Caco-2 (cell line): ENCODE data around the gene MRGPRF. TPM values are rescaled to one million over a fixed set of nuclear protein-coding genes. Genes with fewer than 3 reads are reported as not detected.

Experiments
- BruUV-seq: library from RNA; stranded (reverse); fragments of 400-500 nt; replicated peaks from 2 replicates; lab custom pipeline; 2021; lab: Mats Ljungman, UMichigan
- CTCF ChIA-PET: fragments of 300-600 bp; sonication (Branson Sonifier 250); formaldehyde crosslinking; loops from one replicate; lab custom pipeline; 2022; ENCODE audit warnings: antibody characterized with exemption; lab: Charles Lee
- POLR2A ChIA-PET: fragments of 300-600 bp; sonication (Branson Sonifier 250); formaldehyde crosslinking; loops from one replicate; lab custom pipeline; 2022; ENCODE audit warnings: antibody characterized with exemption; lab: Charles Lee
- DNase-seq, 2 experiments: peaks; one replicate each; pipeline versions ENCODE4 v3.0.0 to v3.0.0-alpha.2; 2020 to 2022
- H3K27me3 ChIP-seq: replicated peaks from 2 replicates; pipeline ENCODE4 v1.6.0; 2011; ENCODE audit warnings: low read length; ENCODE audit not compliant: control insufficient read depth, insufficient read depth
- H3K36me3 ChIP-seq: 2 replicates; pipeline ENCODE4 v1.5.1; 2011; ENCODE audit warnings: low read length; ENCODE audit not compliant: control insufficient read depth, insufficient read depth
- H3K4me1 ChIP-seq: fragments of 250-450 bp; sonication (Bioruptor Pico); 2 replicates; pipeline ENCODE4 v1.5.1; 2020; ENCODE audit warnings: mild to moderate bottlenecking
- H3K4me3 ChIP-seq: 2 replicates; pipeline ENCODE4 v1.5.1; 2011; ENCODE audit warnings: low read depth, mild to moderate bottlenecking, control low read depth, low read length
- H3K9me3 ChIP-seq: fragments of 250-450 bp; sonication (Bioruptor Pico); 2 replicates; pipeline ENCODE4 v1.5.1; 2020; ENCODE audit warnings: mild to moderate bottlenecking, moderate library complexity
- H3K27ac Mint-ChIP-seq: one replicate; pipeline ENCODE4 v1.8.0; 2022; ENCODE audit warnings: mixed read lengths; ENCODE audit not compliant: unreplicated experiment
- H3K27me3 Mint-ChIP-seq: one replicate; pipeline ENCODE4 v1.8.0; 2022; ENCODE audit warnings: mixed read lengths; ENCODE audit not compliant: insufficient read depth, unreplicated experiment
- H3K36me3 Mint-ChIP-seq: one replicate; pipeline ENCODE4 v1.8.0; 2022; ENCODE audit warnings: mild to moderate bottlenecking, mixed read lengths; ENCODE audit not compliant: insufficient read depth, unreplicated experiment
- H3K4me1 Mint-ChIP-seq: one replicate; pipeline ENCODE4 v1.8.0; 2022; ENCODE audit warnings: low read depth, mixed read lengths; ENCODE audit not compliant: unreplicated experiment
- H3K4me3 Mint-ChIP-seq: one replicate; pipeline ENCODE4 v1.8.0; 2022; ENCODE audit warnings: mild to moderate bottlenecking, moderate library complexity, mixed read lengths; ENCODE audit not compliant: unreplicated experiment
- H3K9me3 Mint-ChIP-seq: one replicate; pipeline ENCODE4 v1.8.0; 2022; ENCODE audit warnings: mixed read lengths; ENCODE audit not compliant: unreplicated experiment
- intact Hi-C: fragments of 100-400 bp; cut with micrococcal nuclease; formaldehyde crosslinking; loops from one replicate; pipeline ENCODE4 v1.10.0; 2022; ENCODE audit not compliant: unreplicated experiment
- total RNA-seq: library from RNA; stranded (reverse); gene quantifications from 2 replicates; pipeline ENCODE4 v1.2.3, GENCODE V29; 2022
- TF ChIP-seq, protein P1 (sequence below), 2 experiments: fragments of 200-600 bp in 1 of 2; IDR thresholded peaks; 1 replicate in 1 of 2; 2 replicates in 1 of 2; pipeline versions ENCODE4 v1.5.1 to v1.8.0; 2011 to 2022; ENCODE audit warnings: antibody characterized with exemption in 1 of 2, control low read depth in 1 of 2, inconsistent platforms in 1 of 2, low read depth in 1 of 2, low read length in 1 of 2, mild to moderate bottlenecking in 1 of 2, moderate library complexity in 1 of 2; ENCODE audit not compliant: insufficient read depth in 1 of 2, severe bottlenecking in 1 of 2, unreplicated experiment in 1 of 2

MRGPRF gene
- total RNA-seq, 1 experiment from 2014 or later, result 0.14 TPM

DNA sequence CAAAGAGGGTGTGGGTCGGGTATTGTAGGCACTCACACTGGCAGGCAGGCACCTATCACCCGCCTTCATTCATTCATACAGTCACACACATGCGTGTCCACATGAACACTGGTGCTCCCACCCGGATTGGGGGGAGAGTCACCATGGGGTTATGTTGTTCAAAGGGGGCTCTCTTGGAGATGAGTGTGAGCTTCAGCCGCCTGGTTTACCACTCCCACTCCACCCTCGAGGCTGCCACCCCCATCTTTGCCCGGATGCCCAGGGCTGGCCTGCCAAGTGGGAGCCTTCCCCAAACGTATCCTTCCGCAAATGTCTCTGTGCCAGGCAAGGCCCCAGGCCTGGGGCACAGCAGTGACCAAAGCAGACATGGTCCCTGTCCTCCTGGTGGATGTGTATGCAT lies 54.8 kb downstream of the MRGPRF start:
- Histone ChIP-seq H3K27me3 (no peaks in the 10 kb centered on the region), H3K36me3 (no peaks in the 10 kb centered on the region), H3K9me3 (no peaks in the 10 kb centered on the region), H3K4me3 (no peak overlapping the region), H3K4me1 (no peaks in the 10 kb centered on the region)
- Mint-ChIP-seq H3K9me3 (no peaks in the 10 kb centered on the region), H3K4me3 (no peak overlapping the region), H3K27me3 (peaks cover 3% of the 10 kb centered on the region), H3K36me3 (no peaks in the 10 kb centered on the region), H3K4me1 (no peaks in the 10 kb centered on the region), H3K27ac (no peak overlapping the region)
- ChIA-PET CTCF (no interaction called here), POLR2A (no interaction called here)
- DNase-seq, result no peak
- intact Hi-C loops, result no loop called here
- TF ChIP-seq, protein P1, sequence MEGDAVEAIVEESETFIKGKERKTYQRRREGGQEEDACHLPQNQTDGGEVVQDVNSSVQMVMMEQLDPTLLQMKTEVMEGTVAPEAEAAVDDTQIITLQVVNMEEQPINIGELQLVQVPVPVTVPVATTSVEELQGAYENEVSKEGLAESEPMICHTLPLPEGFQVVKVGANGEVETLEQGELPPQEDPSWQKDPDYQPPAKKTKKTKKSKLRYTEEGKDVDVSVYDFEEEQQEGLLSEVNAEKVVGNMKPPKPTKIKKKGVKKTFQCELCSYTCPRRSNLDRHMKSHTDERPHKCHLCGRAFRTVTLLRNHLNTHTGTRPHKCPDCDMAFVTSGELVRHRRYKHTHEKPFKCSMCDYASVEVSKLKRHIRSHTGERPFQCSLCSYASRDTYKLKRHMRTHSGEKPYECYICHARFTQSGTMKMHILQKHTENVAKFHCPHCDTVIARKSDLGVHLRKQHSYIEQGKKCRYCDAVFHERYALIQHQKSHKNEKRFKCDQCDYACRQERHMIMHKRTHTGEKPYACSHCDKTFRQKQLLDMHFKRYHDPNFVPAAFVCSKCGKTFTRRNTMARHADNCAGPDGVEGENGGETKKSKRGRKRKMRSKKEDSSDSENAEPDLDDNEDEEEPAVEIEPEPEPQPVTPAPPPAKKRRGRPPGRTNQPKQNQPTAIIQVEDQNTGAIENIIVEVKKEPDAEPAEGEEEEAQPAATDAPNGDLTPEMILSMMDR (IDR thresholded peaks at IDR 0.05; ENCODE audit: insufficient read depth in 1 of 2, low read depth in 1 of 2, low read length in 1 of 2, severe bottlenecking in 1 of 2, unreplicated experiment in 1 of 2), result no peak
- no TSS peak for BruUV-seq

DNA sequence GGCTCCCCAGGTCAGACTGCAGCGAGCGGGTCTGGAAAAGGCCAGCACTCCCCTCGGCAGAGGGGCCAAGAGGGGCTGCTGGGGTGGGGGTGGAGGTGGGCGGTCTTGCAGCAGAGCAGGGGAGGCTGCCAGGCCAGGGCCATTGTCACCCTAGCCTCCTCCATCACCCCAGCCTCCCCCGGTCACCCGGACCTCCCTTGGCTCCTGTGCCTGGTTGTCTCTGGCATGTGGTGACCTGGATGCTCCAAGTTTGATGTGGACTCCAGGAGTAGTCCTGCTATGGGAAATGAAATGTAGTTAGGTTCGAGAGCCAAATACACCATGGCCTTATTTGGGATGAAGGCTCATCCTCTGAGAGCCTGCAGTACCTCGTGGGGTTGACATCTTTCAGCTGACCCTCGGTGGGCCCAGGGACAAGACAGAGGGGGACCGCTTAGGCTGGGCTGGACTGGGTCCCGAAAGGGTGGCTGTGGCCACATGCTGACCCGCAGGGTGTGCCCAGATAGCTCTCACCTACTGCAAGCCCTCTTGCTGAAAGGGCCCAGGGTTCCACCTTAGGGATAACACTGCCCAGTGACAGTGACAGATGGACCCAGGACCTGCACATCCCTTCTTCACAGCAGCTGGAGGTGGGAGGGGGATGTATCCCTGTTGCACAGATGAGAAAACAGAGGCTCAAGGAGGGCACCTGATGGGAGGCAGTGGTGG lies 56.3 kb downstream of the MRGPRF start:
- H3K27me3 ChIP-seq, result no peaks in the 10 kb centered on the region
- ChIA-PET CTCF (interaction anchor here (0.6 to 1.0 kb wide), 2 partner anchors 124 to 1686 kb away, joined by 3 to 4 read pairs; no protein-coding TSS in a partner anchor), POLR2A (no interaction called here)
- H3K4me3 ChIP-seq, result no peak overlapping the region
- BruUV-seq, result no TSS peak
- H3K4me1 ChIP-seq, result no peaks in the 10 kb centered on the region
- no peaks in the 10 kb centered on the region for H3K36me3 Mint-ChIP-seq
- H3K4me1 Mint-ChIP-seq, result no peaks in the 10 kb centered on the region
- H3K27me3 Mint-ChIP-seq, result peaks cover 3% of the 10 kb centered on the region
- no peaks in the 10 kb centered on the region for H3K36me3 ChIP-seq
- TF ChIP-seq, protein P1 (IDR thresholded peaks at IDR 0.05; ENCODE audit: insufficient read depth in 1 of 2, low read depth in 1 of 2, low read length in 1 of 2, severe bottlenecking in 1 of 2, unreplicated experiment in 1 of 2), result no peak
- no peak overlapping the region for H3K4me3 Mint-ChIP-seq
- H3K27ac Mint-ChIP-seq, result no peak overlapping the region
- intact Hi-C loops, result no loop called here
- no peaks in the 10 kb centered on the region for H3K9me3 ChIP-seq
- no peak for DNase-seq
- H3K9me3 Mint-ChIP-seq, result no peaks in the 10 kb centered on the region

DNA sequence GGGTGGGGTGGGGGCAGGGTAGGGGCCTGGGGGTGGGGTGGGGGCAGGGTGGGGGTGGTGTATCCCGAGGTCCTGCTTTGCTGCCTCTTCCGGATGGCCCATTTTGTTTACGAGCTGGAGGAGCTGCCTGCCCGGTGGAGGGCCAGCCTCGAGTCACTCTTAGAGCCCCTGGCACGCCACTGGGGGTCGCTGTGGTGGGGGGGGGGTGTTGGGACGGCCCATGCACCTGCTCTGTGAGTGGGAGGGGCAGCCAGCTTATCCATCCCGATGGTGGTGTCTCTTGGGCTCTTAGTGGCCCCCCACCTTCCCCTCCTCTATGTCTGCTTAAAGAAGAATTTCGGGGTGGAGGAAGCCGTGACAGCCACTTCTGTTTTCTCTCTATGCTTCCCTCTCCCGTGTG lies 56.9 kb downstream of the MRGPRF start:
- POLR2A ChIA-PET, result no interaction called here
- Mint-ChIP-seq H3K36me3 (no peaks in the 10 kb centered on the region), H3K27ac (no peak overlapping the region), H3K27me3 (peaks cover 3% of the 10 kb centered on the region), H3K4me3 (no peak overlapping the region), H3K9me3 (no peaks in the 10 kb centered on the region), H3K4me1 (no peaks in the 10 kb centered on the region)
- H3K4me1 ChIP-seq, result no peaks in the 10 kb centered on the region
- TF ChIP-seq, protein P1 (IDR thresholded peaks at IDR 0.05; ENCODE audit: insufficient read depth in 1 of 2, low read depth in 1 of 2, low read length in 1 of 2, severe bottlenecking in 1 of 2, unreplicated experiment in 1 of 2), result peak; percentile 16 to 48
- no TSS peak for BruUV-seq
- no peak overlapping the region for H3K4me3 ChIP-seq
- no peaks in the 10 kb centered on the region for H3K27me3 ChIP-seq
- intact Hi-C loops, result no loop called here
- H3K36me3 ChIP-seq, result no peaks in the 10 kb centered on the region
- peak; percentile 59 to 65 for DNase-seq
- no peaks in the 10 kb centered on the region for H3K9me3 ChIP-seq
- CTCF ChIA-PET, result interaction anchor here (0.6 to 1.0 kb wide), 3 partner anchors 123 to 1685 kb away, joined by 3 to 4 read pairs (median 3); no protein-coding TSS in a partner anchor
